Esophagus squamous epithelium (tissue), 4 donors: ENCODE measurements around the gene CD96.

Experiments used
- POLR2A ChIP-seq, 4 donors: fragments of 450-650 bp; IDR thresholded peaks; one replicate each; pipeline ENCODE4 v1.6.1; 2017; ENCODE audit warnings: antibody characterized with exemption in 4 of 4, mild to moderate bottlenecking in 4 of 4, moderate library complexity in 3 of 4
- TF ChIP-seq, protein P1 (sequence below), 6 experiments: fragments of 450-650 bp in 4 of 6; fragments of 200-600 bp in 2 of 6; sonication (generic) in 2 of 6; IDR thresholded peaks; one replicate each; pipeline ENCODE4 v1.5.1; 2016 to 2019; ENCODE audit warnings: antibody characterized with exemption in 6 of 6, mild to moderate bottlenecking in 4 of 6, moderate library complexity in 4 of 6

DNA sequence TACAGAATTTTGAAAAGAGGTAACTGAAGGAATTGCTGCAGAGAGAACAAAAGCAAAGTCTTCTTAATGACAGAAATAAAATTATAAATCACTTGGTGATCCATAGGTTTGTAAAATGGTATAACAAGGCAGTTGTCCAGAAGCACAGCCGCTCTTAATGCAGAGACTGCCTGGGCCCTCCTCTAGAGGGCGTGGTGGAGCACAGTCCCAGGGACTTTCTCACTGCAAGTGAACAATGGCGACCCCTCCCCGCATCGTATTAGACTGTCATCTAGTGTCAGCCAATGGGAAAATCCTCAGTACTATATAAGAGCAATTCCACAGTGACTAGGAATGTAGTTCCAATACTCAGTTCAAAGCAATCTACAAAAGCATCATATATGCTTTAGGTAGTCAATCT lies 79.5 kb downstream of the CD96 start:
- TF ChIP-seq, protein P1, sequence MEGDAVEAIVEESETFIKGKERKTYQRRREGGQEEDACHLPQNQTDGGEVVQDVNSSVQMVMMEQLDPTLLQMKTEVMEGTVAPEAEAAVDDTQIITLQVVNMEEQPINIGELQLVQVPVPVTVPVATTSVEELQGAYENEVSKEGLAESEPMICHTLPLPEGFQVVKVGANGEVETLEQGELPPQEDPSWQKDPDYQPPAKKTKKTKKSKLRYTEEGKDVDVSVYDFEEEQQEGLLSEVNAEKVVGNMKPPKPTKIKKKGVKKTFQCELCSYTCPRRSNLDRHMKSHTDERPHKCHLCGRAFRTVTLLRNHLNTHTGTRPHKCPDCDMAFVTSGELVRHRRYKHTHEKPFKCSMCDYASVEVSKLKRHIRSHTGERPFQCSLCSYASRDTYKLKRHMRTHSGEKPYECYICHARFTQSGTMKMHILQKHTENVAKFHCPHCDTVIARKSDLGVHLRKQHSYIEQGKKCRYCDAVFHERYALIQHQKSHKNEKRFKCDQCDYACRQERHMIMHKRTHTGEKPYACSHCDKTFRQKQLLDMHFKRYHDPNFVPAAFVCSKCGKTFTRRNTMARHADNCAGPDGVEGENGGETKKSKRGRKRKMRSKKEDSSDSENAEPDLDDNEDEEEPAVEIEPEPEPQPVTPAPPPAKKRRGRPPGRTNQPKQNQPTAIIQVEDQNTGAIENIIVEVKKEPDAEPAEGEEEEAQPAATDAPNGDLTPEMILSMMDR (IDR thresholded peaks at IDR 0.05) = peak in 2 of 6 experiments; percentile 29 to 38
- TF ChIP-seq POLR2A (IDR thresholded peaks at IDR 0.05) = no peak
